Activated CD4-positive, alpha-beta T cell treated with anti-CD3 and anti-CD28 coated beads for 36 hours (primary cell): ENCODE measurements around the gene LENG1. TPM values are rescaled to one million over a fixed set of nuclear protein-coding genes. Genes with fewer than 3 reads are reported as not detected.

Experiments used
- ATAC-seq: fragments of 200-7000 bp; cut with Tn5 transposase; one replicate; pipeline ENCODE4 v1.10.0; 2021; ENCODE audit warnings: mild to moderate bottlenecking, moderate library complexity
- CTCF ChIA-PET: fragments of 350-600 bp; sonication (Branson Sonifier 250); formaldehyde crosslinking; loops from one replicate; lab custom pipeline; 2021; ENCODE audit warnings: antibody characterized with exemption; lab: Charles Lee
- POLR2A ChIA-PET: fragments of 350-600 bp; sonication (Branson Sonifier 250); formaldehyde crosslinking; loops from one replicate; lab custom pipeline; 2021; ENCODE audit warnings: antibody characterized with exemption, inconsistent platforms; lab: Charles Lee
- DNase-seq: peaks from one replicate; pipeline ENCODE4 v3.0.0-alpha.2; 2020
- H3K27ac Mint-ChIP-seq: one replicate; pipeline ENCODE4 v1.8.0; 2021; ENCODE audit warnings: mixed read lengths
- H3K27me3 Mint-ChIP-seq: one replicate; pipeline ENCODE4 v1.8.0; 2021; ENCODE audit warnings: mixed read lengths
- H3K36me3 Mint-ChIP-seq: one replicate; pipeline ENCODE4 v1.8.0; 2021; ENCODE audit warnings: low read depth, mixed read lengths
- H3K4me1 Mint-ChIP-seq: one replicate; pipeline ENCODE4 v1.8.0; 2021; ENCODE audit warnings: mixed read lengths
- H3K4me3 Mint-ChIP-seq: one replicate; pipeline ENCODE4 v1.8.0; 2021; ENCODE audit warnings: mild to moderate bottlenecking, moderate library complexity, mixed read lengths
- H3K9me3 Mint-ChIP-seq: one replicate; pipeline ENCODE4 v1.8.0; 2021; ENCODE audit warnings: low read depth, mixed read lengths
- intact Hi-C, 2 experiments: fragments of 100-400 bp; cut with DNase I in 1 of 2; cut with micrococcal nuclease in 1 of 2; formaldehyde crosslinking; loops; one replicate each; pipeline versions ENCODE4 v1.14.2 to v1.15.1; 2022 to 2024; cut with DNase I, micrococcal nuclease
- total RNA-seq, 2 experiments: library from RNA; stranded (reverse); gene quantifications; one replicate each; pipeline ENCODE4 v1.2.3, GENCODE V29; 2021

LENG1 gene
- total RNA-seq, 2 experiments from 2014 or later = 3.5 to 3.6 TPM

DNA sequence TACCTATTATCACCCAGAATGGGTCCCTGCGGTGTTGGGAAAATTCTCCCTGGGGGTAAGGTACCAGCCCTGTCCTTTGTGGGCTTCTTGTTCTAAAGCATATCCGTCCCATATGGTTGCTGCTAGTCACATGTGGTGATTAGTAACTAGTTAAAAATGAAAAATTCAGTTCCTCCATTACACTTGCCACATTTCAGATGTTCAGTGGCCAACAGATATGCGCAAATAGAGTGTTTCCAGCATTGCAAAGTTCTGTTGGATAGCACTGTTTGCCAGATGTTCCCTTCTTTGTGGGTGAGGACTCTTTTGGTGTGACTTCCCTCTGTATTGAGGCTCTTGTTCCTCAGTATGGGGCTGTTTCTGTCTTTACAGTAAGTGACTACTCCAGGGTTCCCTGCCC is 18.2 kb downstream of the LENG1 start:
- ATAC-seq = no peak
- intact Hi-C loops = no loop called here
- Mint-ChIP-seq H3K27me3 (no peaks in the 10 kb centered on the region), H3K9me3 (no peaks in the 10 kb centered on the region), H3K4me3 (no peak overlapping the region), H3K36me3 (peaks cover 42% of the 10 kb centered on the region), H3K4me1 (peaks cover 33% of the 10 kb centered on the region), H3K27ac (peak overlapping the region; percentile 21)
- ChIA-PET CTCF (interaction anchor here (0.6 to 1.0 kb wide), 3 partner anchors 9 to 27 kb away, joined by 3 read pairs; no protein-coding TSS in a partner anchor), POLR2A (no interaction called here)
- DNase-seq = no peak

DNA sequence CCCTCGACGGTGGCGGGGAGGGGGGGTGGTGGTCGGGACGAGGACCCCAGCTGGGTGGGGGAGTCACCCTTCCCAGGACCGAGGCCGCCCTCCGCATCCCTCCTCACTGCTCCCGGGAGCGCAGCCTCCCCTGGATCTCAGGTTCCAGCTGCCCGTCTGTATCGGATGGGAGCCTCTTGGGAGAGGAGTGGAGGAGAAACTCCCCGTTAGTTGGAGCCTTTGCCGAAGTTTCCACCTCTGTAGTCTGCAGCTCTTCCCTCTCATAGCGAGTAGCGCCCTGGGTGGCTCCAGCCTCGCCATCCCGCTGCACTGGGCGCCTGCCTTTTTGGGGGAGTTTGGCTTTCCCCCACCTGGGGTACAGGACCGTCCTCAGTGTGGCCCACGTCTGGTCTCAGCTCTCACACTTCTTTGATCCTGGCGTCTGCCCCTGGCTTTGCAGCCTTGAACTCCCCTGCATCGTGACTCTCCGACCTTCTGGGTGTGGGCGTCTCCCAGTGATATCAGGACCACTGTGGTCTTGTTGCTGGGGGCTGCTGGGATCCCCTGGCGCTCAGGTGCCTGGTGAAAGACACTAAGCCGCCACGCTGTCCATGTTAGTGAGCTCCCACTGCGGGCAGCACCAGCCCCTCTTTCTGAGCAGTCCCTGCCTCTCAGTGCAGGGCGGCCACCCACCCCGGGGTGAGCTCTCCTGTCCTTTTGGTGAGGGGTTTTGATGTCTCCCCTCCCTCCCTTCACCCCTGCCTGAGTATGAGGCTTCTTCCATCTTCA is 20.8 kb downstream of the LENG1 start:
- Mint-ChIP-seq H3K27ac (peak overlapping the region; percentile 91), H3K36me3 (peaks cover 23% of the 10 kb centered on the region), H3K4me1 (peaks cover 46% of the 10 kb centered on the region), H3K4me3 (peak overlapping the region; percentile 83), H3K27me3 (no peaks in the 10 kb centered on the region), H3K9me3 (no peaks in the 10 kb centered on the region)
- no peak for ATAC-seq
- DNase-seq = peak; percentile 52
- intact Hi-C loops = no loop called here
- CTCF ChIA-PET = interaction anchor here (1.0 to 1.1 kb wide), 2 partner anchors 20 to 51 kb away, joined by 3 read pairs; partner anchors contain the start of gene MBOAT7
- POLR2A ChIA-PET = interaction anchor here (0.6 to 3.0 kb wide), 4 partner anchors 22 to 240 kb away, joined by 3 to 35 read pairs (median 3); partner anchors contain the start of genes MBOAT7 and TSEN34

DNA sequence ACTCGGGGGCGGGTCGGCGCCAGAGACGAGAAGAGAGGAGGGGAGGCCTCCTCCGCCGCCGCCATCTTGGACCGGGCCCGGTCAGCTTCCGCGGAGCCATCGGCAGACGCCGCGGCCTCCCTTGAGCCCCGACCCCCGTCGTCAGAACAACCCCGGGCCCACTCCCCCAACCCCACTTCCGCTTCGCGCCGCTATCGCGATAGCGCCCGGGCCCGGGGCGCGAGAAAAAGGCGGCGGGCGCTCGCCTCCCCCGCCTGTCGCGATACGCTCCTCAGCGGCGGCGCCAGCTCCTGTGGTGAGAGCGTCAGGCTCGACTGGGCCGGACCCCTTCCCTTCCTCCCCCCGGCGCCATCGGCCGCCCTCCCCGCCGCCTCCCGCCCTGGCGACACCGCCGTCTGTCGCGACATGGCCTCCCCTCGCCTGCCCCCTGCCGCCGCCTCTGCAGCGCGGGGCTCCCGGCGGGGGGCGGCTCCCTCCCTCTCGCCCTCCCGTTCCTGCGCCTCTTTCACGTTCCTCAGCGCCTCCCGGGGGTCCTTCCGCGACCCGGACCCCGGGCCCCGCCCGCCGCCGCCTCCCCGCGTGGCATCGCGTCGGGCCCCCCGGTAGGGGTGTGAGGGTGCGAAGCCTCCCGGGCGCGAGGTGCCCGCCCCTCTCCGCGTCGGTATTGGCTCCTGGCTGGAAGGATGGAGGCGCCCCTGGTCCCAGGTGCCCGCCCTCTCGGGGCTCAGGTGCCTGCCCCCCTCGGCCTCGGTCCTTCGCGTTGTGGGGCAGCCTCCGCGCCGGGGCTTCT is 21.6 kb downstream of the LENG1 start, which contains the start of gene CNOT3:
Gene CNOT3 (plus strand): TSS at position 64 of the 790 bp plus-strand sequence. CDS start 5,217 bp downstream, outside the sequence.
- Mint-ChIP-seq H3K27ac (peak within 1 kb of the TSS; percentile 91), H3K27me3 (no peaks in the 10 kb centered on the region), H3K9me3 (no peaks in the 10 kb centered on the region), H3K36me3 (peaks cover 16% of the 10 kb centered on the region), H3K4me1 (peaks cover 46% of the 10 kb centered on the region), H3K4me3 (peak within 1 kb of the TSS; percentile 83)
- DNase-seq (peak; percentile 50), ATAC-seq (no peak)
- ChIA-PET POLR2A (interaction anchor here (0.6 to 3.0 kb wide), 9 partner anchors 12 to 270 kb away, joined by 3 to 35 read pairs (median 5); partner anchors contain the start of genes LENG1, MBOAT7, MYADM and PRPF31), CTCF (interaction anchor here (1.0 to 1.8 kb wide), 9 partner anchors 14 to 128 kb away, joined by 3 to 15 read pairs (median 4); partner anchors contain the start of genes LENG1, MBOAT7, PRPF31 and TFPT)
- intact Hi-C loops = loop anchor here (1.0 to 2.0 kb wide), 14 partner anchors 21 to 1467 kb away; partner anchors contain the start of genes LENG1 (in 2 of the 2), LENG8 (in 2 of the 2), NDUFA3 (in 2 of the 2) and PRPF31 (in 2 of the 2)

DNA sequence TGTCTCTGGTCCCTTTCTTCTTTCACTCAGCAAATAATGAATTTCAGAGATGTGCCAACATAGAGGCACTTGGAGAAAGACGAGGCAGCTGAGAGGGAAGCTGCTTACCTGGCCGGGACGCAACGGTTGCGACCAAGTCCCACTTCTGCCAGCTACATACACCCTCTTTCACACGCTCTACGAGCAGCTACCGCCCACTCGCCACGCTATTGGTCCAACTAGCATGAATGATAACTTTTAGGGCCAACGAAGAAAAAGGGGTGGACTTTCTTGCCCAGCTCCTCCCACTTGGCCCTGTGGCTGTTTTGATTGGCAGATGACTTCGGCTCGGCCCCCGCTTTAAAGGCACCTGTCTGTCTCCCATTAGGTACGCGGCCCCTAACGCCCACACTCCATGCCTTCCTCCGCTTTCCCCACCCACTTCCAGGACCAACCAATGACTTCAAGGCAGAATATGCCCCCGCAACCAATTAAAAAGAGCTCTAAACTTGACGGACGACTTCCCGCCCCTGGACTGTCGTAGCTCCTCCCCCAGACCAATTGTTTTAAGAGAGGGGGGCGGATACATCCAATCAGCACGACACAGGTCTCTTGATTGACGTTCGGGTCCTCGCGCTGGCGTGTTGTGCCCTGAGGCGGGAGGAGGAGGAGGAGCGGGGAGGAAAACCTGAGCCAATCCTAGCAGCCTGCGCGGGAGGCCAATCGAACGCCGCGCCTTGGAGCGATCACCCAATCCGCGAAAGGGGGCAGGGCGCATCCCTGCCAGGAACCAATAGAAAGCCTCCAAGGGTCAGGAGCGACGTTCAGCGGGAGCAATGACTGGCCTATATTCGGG is 22.4 kb downstream of the LENG1 start:
- POLR2A ChIA-PET = interaction anchor here (0.5 to 3.0 kb wide), 13 partner anchors 13 to 1661 kb away, joined by 3 to 35 read pairs (median 5); partner anchors contain the start of genes LENG1, LENG9, MBOAT7 and MYADM
- H3K27me3 Mint-ChIP-seq = no peaks in the 10 kb centered on the region
- CTCF ChIA-PET = interaction anchor here (0.6 to 1.8 kb wide), 12 partner anchors 15 to 1204 kb away, joined by 3 to 15 read pairs (median 4); partner anchors contain the start of genes LENG1, MBOAT7, PRPF31 and TFPT
- H3K4me1 Mint-ChIP-seq = peaks cover 42% of the 10 kb centered on the region
- DNase-seq (peak; percentile 99), ATAC-seq (peak; percentile 86)
- H3K4me3 Mint-ChIP-seq = peak overlapping the region; percentile 83
- H3K9me3 Mint-ChIP-seq = no peaks in the 10 kb centered on the region
- H3K27ac Mint-ChIP-seq = peak overlapping the region; percentile 85
- peaks cover 9% of the 10 kb centered on the region for H3K36me3 Mint-ChIP-seq
- intact Hi-C loops = loop anchor here (1.0 to 2.0 kb wide), 14 partner anchors 22 to 1468 kb away; partner anchors contain the start of genes LENG1 (in 2 of the 2), LENG8 (in 2 of the 2), NDUFA3 (in 2 of the 2) and PRPF31 (in 2 of the 2)

DNA sequence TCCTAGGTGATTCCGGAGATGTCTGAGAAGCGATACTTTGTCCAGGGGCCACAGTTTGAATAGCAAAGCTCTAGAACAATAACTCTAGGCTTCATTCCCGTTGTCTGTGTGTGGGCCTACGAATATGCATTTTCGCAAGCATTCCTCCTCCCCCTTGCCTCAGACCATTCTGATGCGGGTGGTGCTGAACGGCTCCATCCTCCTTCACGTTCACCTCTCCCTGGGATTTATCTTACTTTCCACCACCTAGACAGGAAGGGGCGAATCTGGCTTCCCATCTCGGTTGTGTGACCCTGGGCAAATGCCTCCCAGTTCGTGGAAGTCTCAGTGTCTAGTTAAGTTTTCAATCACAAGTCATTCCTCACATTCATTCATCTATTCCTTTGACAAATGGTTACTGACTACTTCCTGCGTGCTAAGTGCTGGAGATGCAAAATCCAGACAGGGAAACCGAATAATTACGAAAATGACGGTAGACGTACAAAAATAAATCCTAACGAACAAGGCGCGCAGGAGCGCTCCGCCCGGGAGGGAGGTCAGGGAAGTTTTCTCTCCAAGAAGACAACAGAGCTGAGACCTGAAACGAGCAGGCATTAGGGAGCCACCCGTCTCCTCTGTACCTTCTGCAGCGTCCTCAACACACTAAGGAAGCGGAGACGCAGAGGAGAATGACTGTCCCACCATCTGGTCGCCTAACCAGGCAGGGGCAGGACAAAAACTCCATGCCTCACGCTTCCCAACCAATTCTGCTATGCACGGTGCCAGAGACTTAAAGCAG is 23.2 kb downstream of the LENG1 start:
- ChIA-PET CTCF (interaction anchor here (0.6 to 1.8 kb wide), 13 partner anchors 16 to 1205 kb away, joined by 3 to 15 read pairs (median 3); partner anchors contain the start of genes LENG1, MBOAT7, PRPF31 and TFPT), POLR2A (interaction anchor here (0.6 to 3.0 kb wide), 8 partner anchors 13 to 1662 kb away, joined by 3 to 35 read pairs (median 5); partner anchors contain the start of genes LENG1, LENG9, MBOAT7 and MYADM)
- intact Hi-C loops = loop anchor here in 1 of 2 experiments (2.0 kb wide), 2 partner anchors 65 to 267 kb away; partner anchors contain the start of gene RPS9
- Mint-ChIP-seq H3K27ac (peak overlapping the region; percentile 71), H3K4me3 (peak overlapping the region; percentile 83), H3K27me3 (no peaks in the 10 kb centered on the region), H3K9me3 (no peaks in the 10 kb centered on the region), H3K4me1 (peaks cover 38% of the 10 kb centered on the region), H3K36me3 (peaks cover 9% of the 10 kb centered on the region)
- no peak for DNase-seq
- ATAC-seq = no peak

DNA sequence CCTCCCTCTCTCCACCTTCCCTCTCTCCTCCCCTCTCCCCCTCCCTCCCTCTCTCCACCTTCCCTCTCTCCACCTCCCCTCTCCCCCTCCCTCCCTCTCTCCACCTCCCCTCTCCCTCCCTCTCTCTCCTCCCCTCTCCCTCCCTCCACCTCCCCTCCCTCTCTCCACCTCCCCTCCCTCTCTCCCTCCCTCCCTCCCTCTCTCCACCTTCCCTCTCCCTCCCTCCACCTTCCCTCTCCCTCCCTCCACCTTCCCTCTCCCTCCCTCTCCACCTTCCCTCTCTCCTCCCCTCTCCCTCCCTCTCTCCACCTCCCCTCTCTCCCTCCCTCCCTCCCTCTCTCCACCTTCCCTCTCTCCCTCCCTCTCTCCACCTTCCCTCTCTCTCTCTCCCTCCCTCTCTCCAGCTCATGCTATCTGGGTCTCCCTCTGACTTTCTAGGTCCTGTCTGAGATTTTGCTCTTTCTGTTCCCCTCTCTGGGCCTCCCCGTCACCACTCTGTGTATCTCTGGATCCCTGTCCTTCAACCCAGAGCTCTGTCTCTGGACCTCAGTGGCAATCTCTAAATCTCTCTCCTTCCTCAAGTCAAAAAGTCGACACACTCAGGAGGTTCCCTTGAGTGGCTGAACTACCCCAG is 25.4 kb downstream of the LENG1 start:
- H3K36me3 Mint-ChIP-seq = peaks cover 5% of the 10 kb centered on the region
- DNase-seq (no peak), ATAC-seq (no peak)
- intact Hi-C loops = no loop called here
- ChIA-PET CTCF (interaction anchor here (0.6 kb wide), 1 partner anchor 10 kb away, joined by 3 read pairs; no protein-coding TSS in a partner anchor), POLR2A (no interaction called here)
- no peak overlapping the region for H3K27ac Mint-ChIP-seq
- no peak overlapping the region for H3K4me3 Mint-ChIP-seq
- no peaks in the 10 kb centered on the region for H3K9me3 Mint-ChIP-seq
- peaks cover 21% of the 10 kb centered on the region for H3K4me1 Mint-ChIP-seq
- no peaks in the 10 kb centered on the region for H3K27me3 Mint-ChIP-seq

DNA sequence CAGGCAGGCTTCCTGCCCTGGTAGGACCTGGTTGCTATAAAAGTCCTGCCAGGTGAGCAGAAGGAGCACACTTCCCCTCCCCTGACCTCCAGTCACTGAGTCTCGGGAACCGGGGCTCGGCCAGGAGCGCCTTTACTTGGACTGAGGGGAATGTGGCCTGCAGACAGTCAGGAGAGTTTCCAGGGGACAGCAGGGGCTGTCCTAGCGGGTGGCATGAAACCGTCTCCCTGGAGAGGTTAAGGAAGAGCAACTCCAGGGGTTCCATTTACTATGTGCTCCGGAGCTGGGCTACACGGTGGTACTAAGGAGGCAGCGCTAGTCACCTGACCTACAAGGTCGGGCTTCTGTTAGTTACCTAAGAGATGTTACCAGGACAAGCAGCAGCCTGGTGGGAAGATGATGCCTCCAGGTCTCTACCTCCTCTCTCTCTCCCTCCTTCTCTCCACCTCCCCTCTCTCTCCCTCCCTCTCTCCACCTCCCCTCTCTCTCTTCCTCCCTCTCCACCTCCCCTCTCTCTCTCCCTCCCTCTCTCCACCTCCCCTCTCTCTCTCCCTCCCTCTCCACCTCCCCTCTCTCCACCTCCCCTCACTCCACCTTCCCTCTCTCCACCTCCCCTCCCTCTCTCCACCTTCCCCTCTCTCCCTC is 26.1 kb downstream of the LENG1 start:
- peaks cover 1% of the 10 kb centered on the region for H3K36me3 Mint-ChIP-seq
- ChIA-PET POLR2A (no interaction called here), CTCF (no interaction called here)
- no peak overlapping the region for H3K4me3 Mint-ChIP-seq
- H3K4me1 Mint-ChIP-seq = peaks cover 16% of the 10 kb centered on the region
- no peak for ATAC-seq
- no peak overlapping the region for H3K27ac Mint-ChIP-seq
- no peaks in the 10 kb centered on the region for H3K9me3 Mint-ChIP-seq
- intact Hi-C loops = no loop called here
- no peak for DNase-seq
- no peaks in the 10 kb centered on the region for H3K27me3 Mint-ChIP-seq

DNA sequence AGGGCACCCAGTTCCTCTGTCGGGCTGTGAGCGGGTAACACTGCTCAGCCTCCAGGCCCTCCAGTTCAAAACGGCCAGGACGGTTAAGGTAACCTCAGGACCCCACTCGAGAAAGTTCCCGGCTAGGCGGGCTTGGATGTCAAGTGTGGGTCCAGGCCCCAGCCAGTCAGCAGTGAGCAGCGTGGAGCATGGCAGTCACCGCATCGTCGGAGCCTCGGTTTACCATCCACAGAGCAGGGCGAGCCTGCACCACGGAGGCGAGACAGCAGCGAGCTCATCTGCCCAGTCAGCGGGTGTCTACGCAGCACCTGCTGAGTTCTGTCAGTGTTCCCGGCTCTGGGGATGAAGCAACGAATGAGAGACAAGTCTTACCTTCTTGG is 29.9 kb downstream of the LENG1 start:
- intact Hi-C loops = no loop called here
- DNase-seq (no peak), ATAC-seq (no peak)
- CTCF ChIA-PET = no interaction called here
- no peaks in the 10 kb centered on the region for H3K9me3 Mint-ChIP-seq
- POLR2A ChIA-PET = no interaction called here
- peaks cover 5% of the 10 kb centered on the region for H3K4me1 Mint-ChIP-seq
- no peaks in the 10 kb centered on the region for H3K27me3 Mint-ChIP-seq
- peaks cover 14% of the 10 kb centered on the region for H3K36me3 Mint-ChIP-seq
- no peak overlapping the region for H3K4me3 Mint-ChIP-seq
- no peak overlapping the region for H3K27ac Mint-ChIP-seq
